HepG2 (cell line): ENCODE results near the gene POLR3GL. TPM values are rescaled to one million over a fixed set of nuclear protein-coding genes. Genes with fewer than 3 reads are reported as not detected.
A peak's percentile ranks its signal among the peaks of the same experiment; 100 is the strongest.

ENCODE experiments used
- AKNA ChIP-seq: sonication (generic); formaldehyde crosslinking; IDR thresholded peaks from 2 replicates; pipeline ENCODE4 v1.4.0; 2020; ENCODE audit warnings: missing genetic modification reagents, borderline replicate concordance
- ATF6 ChIP-seq: sonication (generic); formaldehyde crosslinking; conservative IDR thresholded peaks from 2 replicates; pipeline ENCODE4 v1.4.0; 2020; ENCODE audit warnings: missing genetic modification reagents
- ELF3 ChIP-seq: IDR thresholded peaks from 2 replicates; pipeline ENCODE4 v1.6.1; 2016; ENCODE audit warnings: missing genetic modification reagents, missing compliant biosample characterization
- LRRFIP1 ChIP-seq: sonication (generic); formaldehyde crosslinking; conservative IDR thresholded peaks from 2 replicates; pipeline ENCODE4 v1.4.0; 2020; ENCODE audit warnings: missing genetic modification reagents
- MLX ChIP-seq: IDR thresholded peaks from 2 replicates; pipeline ENCODE4 v1.6.1; 2016
- NCOA1 ChIP-seq: sonication (generic); formaldehyde crosslinking; IDR thresholded peaks from 2 replicates; pipeline ENCODE4 v1.9.0; 2021; ENCODE audit warnings: missing genetic modification reagents
- PBX2 ChIP-seq: IDR thresholded peaks from 2 replicates; pipeline ENCODE4 v1.6.1; 2016; ENCODE audit warnings: control low read depth
- PHB2 ChIP-seq: fragments of 450-650 bp; IDR thresholded peaks from 2 replicates; pipeline ENCODE4 v1.6.1; 2018; ENCODE audit not compliant: partially characterized antibody
- SATB2 ChIP-seq: sonication (generic); formaldehyde crosslinking; IDR thresholded peaks from 2 replicates; pipeline ENCODE4 v1.5.0; 2020; ENCODE audit warnings: missing genetic modification reagents
- SMAD1 ChIP-seq: sonication (generic); formaldehyde crosslinking; IDR thresholded peaks from 2 replicates; pipeline ENCODE4 v1.4.0; 2020; ENCODE audit warnings: missing genetic modification reagents, low read depth, mild to moderate bottlenecking, borderline replicate concordance
- SP140L ChIP-seq: sonication (generic); formaldehyde crosslinking; IDR thresholded peaks from 2 replicates; pipeline ENCODE4 v1.4.0; 2020; ENCODE audit warnings: missing genetic modification reagents, borderline replicate concordance
- SP4 ChIP-seq: sonication (generic); formaldehyde crosslinking; IDR thresholded peaks from 2 replicates; pipeline ENCODE4 v1.8.1; 2023; ENCODE audit warnings: mild to moderate bottlenecking, missing genetic modification reagents
- ZC3H4 ChIP-seq: sonication (generic); formaldehyde crosslinking; IDR thresholded peaks from 2 replicates; pipeline ENCODE4 v1.4.0; 2020; ENCODE audit warnings: missing genetic modification reagents, borderline replicate concordance
- ZMYM2 ChIP-seq: sonication (generic); formaldehyde crosslinking; IDR thresholded peaks from 2 replicates; pipeline ENCODE4 v1.8.0; 2022; ENCODE audit warnings: mild to moderate bottlenecking, missing genetic modification reagents
- ZNF460 ChIP-seq: sonication (generic); formaldehyde crosslinking; IDR thresholded peaks from 2 replicates; pipeline ENCODE4 v1.5.1; 2020; ENCODE audit warnings: missing genetic modification reagents, mild to moderate bottlenecking, borderline replicate concordance
- polyA plus RNA-seq, 8 experiments: library from polyadenylated mRNA; depleted of rRNA in 3 of 8; stranded (reverse) in 7 of 8; unstranded in 1 of 8; fragments of >200 nt; fragmentation: Illumina TruSeq in 4 of 8; extraction: Trizol in 4 of 8; gene quantifications; 2 replicates each; pipeline versions ENCODE4 v1.2.1 to v1.2.3, GENCODE V29; 2011 to 2016; ENCODE audit warnings: low read depth in 4 of 8, missing spikeins in 1 of 8, mixed read lengths in 1 of 8; ENCODE audit not compliant: insufficient read depth in 1 of 8
- total RNA-seq, 5 experiments: library from RNA; depleted of rRNA; stranded (reverse); fragments of >200 nt; fragmentation: Illumina TruSeq; extraction: Trizol; gene quantifications; 2 replicates each; pipeline ENCODE4 v1.2.3, GENCODE V29; 2016; ENCODE audit warnings: low read depth in 1 of 5

POLR3GL gene
- total and polyA plus RNA-seq, 2 of the 13 experiments (the other 11 are each of a cell fraction or from before 2014, with no cell fraction given): 11.5 to 12.4 TPM

- TF ChIP-seq ATF6: no peak
- no peak for TF ChIP-seq SMAD1 (CRISPR knock-in tag)
- no peak for TF ChIP-seq NCOA1
- no peak for TF ChIP-seq ZMYM2
- no peak for TF ChIP-seq ZNF460 (CRISPR knock-in tag)
- TF ChIP-seq MLX (CRISPR knock-in tag): no peak
- TF ChIP-seq ZC3H4 (CRISPR knock-in tag): no peak
- peak; percentile 94 for TF ChIP-seq PBX2 (CRISPR knock-in tag)
- no peak for TF ChIP-seq LRRFIP1 (CRISPR knock-in tag)
- no peak; the same call in 1 of the 2 replicates for TF ChIP-seq ELF3 (CRISPR knock-in tag)
- no peak for TF ChIP-seq AKNA (CRISPR knock-in tag)
- TF ChIP-seq PHB2: no peak
- TF ChIP-seq SATB2 (CRISPR knock-in tag): no peak
- TF ChIP-seq SP4 (CRISPR knock-in tag): peak; percentile 81
- no peak for TF ChIP-seq SP140L (CRISPR knock-in tag)
Observed at GRCh38 chr1:145957443-145958319, 6.8 kb upstream of the POLR3GL start, which contains the start of gene LIX1L (continued).
